A549 (cell line): Measurements from ENCODE around the gene GABRD.

Source experiments
- RCOR1 ChIP-seq: fragments of 150-350 bp; IDR thresholded peaks from 2 replicates; pipeline ENCODE4 v1.6.1; 2014; ENCODE audit warnings: antibody characterized with exemption, low read length, low read depth
- TF ChIP-seq, protein P1 (sequence below): fragments of >200 bp; sonication (Bioruptor Twin); formaldehyde crosslinking; IDR thresholded peaks from 3 replicates; pipeline ENCODE4 v1.5.1; 2016

- TF ChIP-seq, protein P1, sequence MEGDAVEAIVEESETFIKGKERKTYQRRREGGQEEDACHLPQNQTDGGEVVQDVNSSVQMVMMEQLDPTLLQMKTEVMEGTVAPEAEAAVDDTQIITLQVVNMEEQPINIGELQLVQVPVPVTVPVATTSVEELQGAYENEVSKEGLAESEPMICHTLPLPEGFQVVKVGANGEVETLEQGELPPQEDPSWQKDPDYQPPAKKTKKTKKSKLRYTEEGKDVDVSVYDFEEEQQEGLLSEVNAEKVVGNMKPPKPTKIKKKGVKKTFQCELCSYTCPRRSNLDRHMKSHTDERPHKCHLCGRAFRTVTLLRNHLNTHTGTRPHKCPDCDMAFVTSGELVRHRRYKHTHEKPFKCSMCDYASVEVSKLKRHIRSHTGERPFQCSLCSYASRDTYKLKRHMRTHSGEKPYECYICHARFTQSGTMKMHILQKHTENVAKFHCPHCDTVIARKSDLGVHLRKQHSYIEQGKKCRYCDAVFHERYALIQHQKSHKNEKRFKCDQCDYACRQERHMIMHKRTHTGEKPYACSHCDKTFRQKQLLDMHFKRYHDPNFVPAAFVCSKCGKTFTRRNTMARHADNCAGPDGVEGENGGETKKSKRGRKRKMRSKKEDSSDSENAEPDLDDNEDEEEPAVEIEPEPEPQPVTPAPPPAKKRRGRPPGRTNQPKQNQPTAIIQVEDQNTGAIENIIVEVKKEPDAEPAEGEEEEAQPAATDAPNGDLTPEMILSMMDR = no peak
- TF ChIP-seq RCOR1 = no peak
These were observed 31.9 kb downstream of the GABRD start for GRCh38 chr1:2050793-2051682.
